Measurements from ENCODE around the gene VWDE.

DNA sequence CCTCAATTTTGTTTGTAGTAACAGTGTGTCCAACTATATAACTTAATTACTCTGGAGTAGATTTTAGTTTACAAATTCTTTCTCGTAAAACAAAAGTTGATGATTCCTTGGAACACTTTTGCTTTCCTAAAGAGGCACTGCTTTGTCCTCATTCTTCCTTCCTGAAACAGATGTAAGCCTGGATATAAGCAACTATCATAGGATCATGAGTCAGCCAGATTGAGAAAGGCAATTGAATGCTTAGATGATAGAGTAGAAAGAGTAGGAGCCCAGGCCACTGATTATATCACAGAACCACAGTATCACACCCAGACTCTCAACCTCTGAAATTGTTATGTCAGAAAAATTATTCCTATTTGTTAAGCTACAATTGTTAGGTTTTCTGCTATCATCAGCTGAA, 122.6 kb downstream of the VWDE start:
- no peak for TF ChIP-seq FOXA1 (IDR thresholded peaks at IDR 0.05)
- TF ChIP-seq FOXM1 (IDR thresholded peaks at IDR 0.05; ENCODE audit: borderline replicate concordance) = no peak
- no peak for TF ChIP-seq LEF1 (IDR thresholded peaks at IDR 0.05; ENCODE audit: borderline replicate concordance)

All from HEK293T (cell line).